Measurements from ENCODE around the gene SLX4IP. TPM values are rescaled to one million over a fixed set of nuclear protein-coding genes. Genes with fewer than 3 reads are reported as not detected.

SLX4IP gene
- total and polyA plus RNA-seq, 2 of the 13 experiments (the other 11 are each of a cell fraction or from before 2014, with no cell fraction given) = 3.6 to 7.3 TPM

DNA sequence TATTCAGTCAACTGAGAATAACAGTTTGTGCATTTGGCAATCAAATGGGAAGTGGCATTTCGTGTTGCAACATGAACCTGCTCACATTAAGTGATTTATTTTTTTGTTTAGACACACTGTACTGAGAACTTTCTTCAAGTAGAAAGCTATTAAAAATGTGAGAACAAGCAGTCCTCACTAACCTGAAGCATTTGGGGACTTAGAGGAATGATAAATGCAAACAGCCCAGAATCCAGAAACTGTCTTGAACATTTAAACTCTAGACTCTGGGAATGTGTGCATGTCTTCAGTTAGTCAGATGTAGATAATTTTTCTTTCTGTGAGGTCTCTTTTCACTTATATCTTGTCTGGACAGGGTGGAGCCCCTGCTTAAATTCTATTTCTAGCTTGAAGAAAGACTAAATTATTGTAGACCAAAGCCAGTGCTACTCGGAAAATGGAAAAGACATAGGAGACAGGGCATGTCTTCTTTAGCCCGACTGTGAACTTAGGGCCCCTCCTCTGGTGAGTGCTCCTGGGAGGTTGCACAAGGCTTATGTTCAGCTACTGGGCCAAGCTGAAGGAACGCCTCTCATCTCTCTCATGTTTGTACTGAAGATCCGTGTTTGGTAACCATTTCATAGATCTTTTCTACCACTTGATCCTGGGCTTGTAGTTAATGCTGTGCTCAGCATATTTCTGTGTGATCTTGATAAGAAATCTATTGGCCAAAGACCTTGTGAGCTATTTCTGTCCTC is 70.1 kb downstream of the SLX4IP start:
- CTCF ChIA-PET (ENCODE audit: low intra/inter-chr PET ratio, low total read pairs) = no interaction called here

More for the DNA sequence above, 70.1 kb downstream of the SLX4IP start:
- no peaks in the 10 kb centered on the region for H4K20me1 ChIP-seq (ENCODE audit: insufficient read depth, low read length)
- H3K27ac ChIP-seq (ENCODE audit: extremely low read length, insufficient read depth, low read length) = no peak overlapping the region
- POLR2A ChIA-PET = interaction anchor here (2.4 kb wide), 1 partner anchor 71 kb away, joined by 10 read pairs; the partner anchor contains the start of genes MKKS and SLX4IP
- peaks cover 16% of the 10 kb centered on the region for H3K4me1 ChIP-seq (ENCODE audit: insufficient read depth, low read length)
- no peaks in the 10 kb centered on the region for H3K9me3 ChIP-seq (ENCODE audit: low read length)
- no peak overlapping the region for H3K4me2 ChIP-seq (ENCODE audit: low read depth, low read length)
- BruUV-seq (replicated peaks) = no TSS peak
- in situ Hi-C loops (cut with HindIII; ENCODE audit: extremely low pct_ligation_motif_present, low pct_unique_long_range_greater_than_20kb) = no loop called here
- TF ChIP-seq ZNF660 (CRISPR knock-in tag; IDR thresholded peaks at IDR 0.05; ENCODE audit: borderline replicate concordance, low read depth) (no peak), SNAPC4 (CRISPR knock-in tag; IDR thresholded peaks at IDR 0.05) (no peak), MAFF (IDR thresholded peaks at IDR 0.05; ENCODE audit: low read depth, low read length) (peak; percentile 99), TSC22D2 (CRISPR knock-in tag; IDR thresholded peaks at IDR 0.05; ENCODE audit: borderline replicate concordance) (no peak), MAFK (conservative IDR thresholded peaks at IDR 0.05 in 1 of 2, IDR thresholded peaks at IDR 0.05 in 1 of 2; ENCODE audit: low read length in 2 of 2) (peak; percentile 99 to 100), TRIM24 (CRISPR knock-in tag; IDR thresholded peaks at IDR 0.05) (no peak), NFE2 (CRISPR knock-in tag; IDR thresholded peaks at IDR 0.05) (no peak), CEBPB (IDR thresholded peaks at IDR 0.05; ENCODE audit: borderline replicate concordance, low read depth, low read length) (peak; percentile 53; the same call in 1 of the 2 replicates)
- FAIRE-seq (peak; percentile 48), ATAC-seq (no peak), DNase-seq (ENCODE audit: low spot score) (no peak)
- H2AFZ ChIP-seq (ENCODE audit: low read length) = no peak overlapping the region
- intact Hi-C loops (cut with micrococcal nuclease; ENCODE audit: unreplicated experiment) = no loop called here
- WGBS (ENCODE audit: low lambda C conversion rate) = 72% methylated on average over 5 of the region's 5 CpGs
- H3K9ac ChIP-seq (ENCODE audit: insufficient read depth, low read depth, low read length) = no peak overlapping the region
- no peaks in the 10 kb centered on the region for H3K27me3 ChIP-seq (ENCODE audit: control insufficient read depth in 1 of 2, insufficient read depth in 2 of 2, low read length in 2 of 2)
- no peak overlapping the region for H3K4me3 ChIP-seq (replicated peaks in 1 of 3; ENCODE audit: insufficient read depth in 1 of 3, low read depth in 2 of 3, low read length in 3 of 3)
- no peaks in the 10 kb centered on the region for H3K79me2 ChIP-seq (ENCODE audit: insufficient read depth, low read length)
- no peaks in the 10 kb centered on the region; a peak in 1 of 5 replicates for H3K36me3 ChIP-seq (replicated peaks in 1 of 2; ENCODE audit: control insufficient read depth in 1 of 2, insufficient read depth in 2 of 2, low read length in 2 of 2)
